MCF 10A (cell line): Measurements from ENCODE around the gene KDM6B. TPM values are rescaled to one million over a fixed set of nuclear protein-coding genes. Genes with fewer than 3 reads are reported as not detected.
"Not testable (repeated sequence)": the region's sequence is repeated elsewhere in the genome, so short reads cannot be mapped to it uniquely, and the experiment has no call there.

Source experiments
- BruUV-seq: library from RNA; stranded (reverse); fragments of 400-500 nt; replicated peaks from 2 replicates; lab custom pipeline; 2021; lab: Mats Ljungman, UMichigan
- CTCF ChIA-PET: fragments of 300-600 bp; sonication (Branson Sonifier 250); formaldehyde crosslinking; extraction: SDS; loops from one replicate; lab custom pipeline; 2021; ENCODE audit warnings: antibody characterized with exemption, inconsistent platforms; lab: Yijun Ruan, JAX
- POLR2A ChIA-PET: fragments of 300-600, 350-650 bp; sonication (Branson Sonifier 250); formaldehyde crosslinking; extraction: SDS; loops from one replicate; lab custom pipeline; 2020; ENCODE audit warnings: antibody characterized with exemption, inconsistent platforms; lab: Yijun Ruan, JAX
- DNase-seq: peaks from one replicate; pipeline ENCODE4 v3.0.0-alpha.2; 2018; ENCODE audit not compliant: unreplicated experiment
- H3K27ac Mint-ChIP-seq: one replicate; pipeline ENCODE4 v1.8.0; 2022; ENCODE audit warnings: mild to moderate bottlenecking, low read depth, mixed read lengths; ENCODE audit not compliant: unreplicated experiment
- H3K27me3 Mint-ChIP-seq: one replicate; pipeline ENCODE4 v1.8.0; 2022; ENCODE audit warnings: mixed read lengths; ENCODE audit not compliant: insufficient read depth, unreplicated experiment
- H3K36me3 Mint-ChIP-seq: one replicate; pipeline ENCODE4 v1.8.0; 2022; ENCODE audit warnings: mild to moderate bottlenecking, moderate library complexity, mixed read lengths; ENCODE audit not compliant: insufficient read depth, unreplicated experiment
- H3K4me1 Mint-ChIP-seq: one replicate; pipeline ENCODE4 v1.8.0; 2022; ENCODE audit warnings: mixed read lengths; ENCODE audit not compliant: insufficient read depth, unreplicated experiment
- H3K4me3 Mint-ChIP-seq: one replicate; pipeline ENCODE4 v1.8.0; 2022; ENCODE audit warnings: mild to moderate bottlenecking, moderate library complexity, mixed read lengths; ENCODE audit not compliant: unreplicated experiment
- H3K9me3 Mint-ChIP-seq: one replicate; pipeline ENCODE4 v1.8.0; 2022; ENCODE audit warnings: mixed read lengths; ENCODE audit not compliant: unreplicated experiment
- intact Hi-C: fragments of 100-400 bp; cut with micrococcal nuclease; formaldehyde crosslinking; loops from 2 replicates; pipeline ENCODE4 v1.14.1; 2022
- total RNA-seq: library from RNA; stranded (reverse); gene quantifications from 2 replicates; pipeline ENCODE4 v1.2.3, GENCODE V29; 2022
- TF ChIP-seq, protein P1 (sequence below): fragments of 200-600 bp; IDR thresholded peaks from one replicate; pipeline ENCODE4 v1.8.0; 2022; ENCODE audit warnings: antibody characterized with exemption, mild to moderate bottlenecking; ENCODE audit not compliant: unreplicated experiment

KDM6B gene
- total RNA-seq, 1 experiment from 2014 or later = 39.8 TPM

DNA sequence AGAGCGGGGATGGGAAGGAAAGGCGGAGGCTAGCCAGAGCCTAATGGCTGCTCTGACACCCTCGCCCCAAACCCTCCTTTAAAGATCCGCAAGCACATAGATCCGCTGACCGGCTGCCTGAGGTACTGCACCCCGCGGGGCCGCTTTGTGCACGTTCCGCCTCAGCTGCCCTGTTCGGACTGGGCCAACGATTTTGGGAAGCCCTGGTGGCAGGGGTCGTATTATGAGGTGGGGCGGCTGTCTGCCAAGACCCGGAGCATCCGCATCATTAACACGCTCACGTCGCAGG lies 24.4 kb downstream of the KDM6B start:
- peak; percentile 56 for DNase-seq
- intact Hi-C loops = no loop called here
- Mint-ChIP-seq H3K9me3 (no peaks in the 10 kb centered on the region), H3K27me3 (no peaks in the 10 kb centered on the region), H3K27ac (no peak overlapping the region), H3K4me3 (no peak overlapping the region), H3K36me3 (peaks cover 12% of the 10 kb centered on the region), H3K4me1 (peaks cover 12% of the 10 kb centered on the region)
- POLR2A ChIA-PET = interaction anchor here (0.6 to 3.1 kb wide), 9 partner anchors 11 to 183 kb away, joined by 3 to 14 read pairs (median 5); partner anchors contain the start of genes CNTROB, RNF227 and TRAPPC1
- TF ChIP-seq, protein P1, sequence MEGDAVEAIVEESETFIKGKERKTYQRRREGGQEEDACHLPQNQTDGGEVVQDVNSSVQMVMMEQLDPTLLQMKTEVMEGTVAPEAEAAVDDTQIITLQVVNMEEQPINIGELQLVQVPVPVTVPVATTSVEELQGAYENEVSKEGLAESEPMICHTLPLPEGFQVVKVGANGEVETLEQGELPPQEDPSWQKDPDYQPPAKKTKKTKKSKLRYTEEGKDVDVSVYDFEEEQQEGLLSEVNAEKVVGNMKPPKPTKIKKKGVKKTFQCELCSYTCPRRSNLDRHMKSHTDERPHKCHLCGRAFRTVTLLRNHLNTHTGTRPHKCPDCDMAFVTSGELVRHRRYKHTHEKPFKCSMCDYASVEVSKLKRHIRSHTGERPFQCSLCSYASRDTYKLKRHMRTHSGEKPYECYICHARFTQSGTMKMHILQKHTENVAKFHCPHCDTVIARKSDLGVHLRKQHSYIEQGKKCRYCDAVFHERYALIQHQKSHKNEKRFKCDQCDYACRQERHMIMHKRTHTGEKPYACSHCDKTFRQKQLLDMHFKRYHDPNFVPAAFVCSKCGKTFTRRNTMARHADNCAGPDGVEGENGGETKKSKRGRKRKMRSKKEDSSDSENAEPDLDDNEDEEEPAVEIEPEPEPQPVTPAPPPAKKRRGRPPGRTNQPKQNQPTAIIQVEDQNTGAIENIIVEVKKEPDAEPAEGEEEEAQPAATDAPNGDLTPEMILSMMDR = peak; percentile 59
- TSS peak; percentile 25 for BruUV-seq
- CTCF ChIA-PET = interaction anchor here (0.8 to 6.8 kb wide), 8 partner anchors 18 to 199 kb away, joined by 3 to 70 read pairs (median 6); partner anchors contain the start of gene CHD3

DNA sequence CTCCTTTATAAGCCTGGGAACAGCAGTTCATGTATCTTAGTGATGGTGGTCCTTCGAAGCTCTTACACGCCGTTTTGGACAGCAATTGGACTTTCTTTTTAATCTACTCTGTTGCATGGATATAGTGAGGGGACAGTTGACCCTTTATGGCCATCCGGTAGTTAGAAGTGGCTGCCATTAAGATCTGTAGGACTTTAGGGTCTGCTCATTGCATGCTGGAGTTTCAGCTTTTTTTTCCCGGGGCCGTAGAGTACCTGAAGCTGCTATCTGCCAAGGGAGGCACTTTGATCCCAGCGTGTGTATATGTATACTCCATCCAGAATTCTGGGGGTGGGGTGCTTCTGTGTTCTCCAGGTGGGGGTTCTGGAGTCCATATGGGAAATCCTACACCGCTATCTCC lies 25.0 kb downstream of the KDM6B start:
- intact Hi-C loops = no loop called here
- H3K36me3 Mint-ChIP-seq = peaks cover 12% of the 10 kb centered on the region
- no peaks in the 10 kb centered on the region for H3K9me3 Mint-ChIP-seq
- no TSS peak for BruUV-seq
- ChIA-PET CTCF (interaction anchor here (0.7 to 6.8 kb wide), 13 partner anchors 10 to 198 kb away, joined by 3 to 70 read pairs (median 4); partner anchors contain the start of genes CHD3 and TRAPPC1), POLR2A (interaction anchor here (0.6 to 3.1 kb wide), 12 partner anchors 11 to 375 kb away, joined by 3 to 14 read pairs (median 4); partner anchors contain the start of genes CNTROB, RNF227 and TRAPPC1)
- no peak overlapping the region for H3K27ac Mint-ChIP-seq
- no peaks in the 10 kb centered on the region for H3K27me3 Mint-ChIP-seq
- DNase-seq = no peak
- H3K4me1 Mint-ChIP-seq = peaks cover 12% of the 10 kb centered on the region
- TF ChIP-seq, protein P1 = no peak
- no peak overlapping the region for H3K4me3 Mint-ChIP-seq

DNA sequence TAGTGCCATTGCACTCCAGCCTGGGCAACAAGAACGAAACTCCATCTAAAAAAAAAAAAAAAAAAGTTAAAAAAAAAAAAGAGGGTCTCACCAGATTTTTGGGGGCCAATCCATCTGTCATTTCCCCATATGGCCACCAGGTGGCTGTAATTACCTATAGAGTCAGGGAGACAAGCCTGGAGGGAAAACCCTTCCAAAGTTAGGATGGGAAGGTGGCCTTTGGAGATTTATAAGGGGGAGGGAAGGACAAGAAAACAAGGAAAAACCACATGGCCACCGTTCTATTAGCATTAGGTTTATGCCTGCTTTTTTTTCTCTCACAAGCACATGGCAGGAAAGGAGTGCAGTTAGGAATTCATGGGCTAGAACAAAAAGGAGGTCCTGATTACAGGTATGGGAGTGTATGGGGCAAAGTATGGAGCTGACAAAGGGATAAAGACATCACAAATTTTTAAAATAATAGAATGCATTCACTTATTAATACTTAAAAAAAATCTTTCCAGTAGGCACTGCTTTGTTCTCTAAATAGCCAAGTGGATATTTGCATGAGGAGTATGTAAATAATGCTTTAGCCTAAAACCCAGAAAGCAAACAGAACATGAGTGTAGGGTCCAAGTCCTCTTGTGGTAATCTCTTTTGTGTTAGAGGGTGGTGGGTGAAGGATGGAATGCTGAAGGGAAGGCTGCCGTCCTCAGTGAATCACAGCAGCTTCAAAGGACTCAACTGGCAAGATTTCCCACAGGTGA lies 28.8 kb downstream of the KDM6B start:
- peaks cover 27% of the 10 kb centered on the region for H3K36me3 Mint-ChIP-seq
- no peaks in the 10 kb centered on the region for H3K27me3 Mint-ChIP-seq
- peak; percentile 62 for DNase-seq
- H3K4me1 Mint-ChIP-seq = peaks cover 11% of the 10 kb centered on the region
- H3K9me3 Mint-ChIP-seq = no peaks in the 10 kb centered on the region
- no TSS peak for BruUV-seq
- no peak overlapping the region for H3K4me3 Mint-ChIP-seq
- intact Hi-C loops = loop anchor here (1.0 to 5.0 kb wide), 4 partner anchors 34 to 194 kb away; no protein-coding TSS in a partner anchor
- CTCF ChIA-PET = interaction anchor here (0.6 to 6.8 kb wide), 31 partner anchors 8 to 467 kb away, joined by 3 to 70 read pairs (median 5); partner anchors contain the start of gene CHD3
- TF ChIP-seq, protein P1 = peak; percentile 75
- POLR2A ChIA-PET = interaction anchor here (0.6 to 2.2 kb wide), 8 partner anchors 12 to 179 kb away, joined by 3 to 19 read pairs (median 4); partner anchors contain the start of genes CNTROB, KDM6B and TRAPPC1
- H3K27ac Mint-ChIP-seq = no peak overlapping the region

DNA sequence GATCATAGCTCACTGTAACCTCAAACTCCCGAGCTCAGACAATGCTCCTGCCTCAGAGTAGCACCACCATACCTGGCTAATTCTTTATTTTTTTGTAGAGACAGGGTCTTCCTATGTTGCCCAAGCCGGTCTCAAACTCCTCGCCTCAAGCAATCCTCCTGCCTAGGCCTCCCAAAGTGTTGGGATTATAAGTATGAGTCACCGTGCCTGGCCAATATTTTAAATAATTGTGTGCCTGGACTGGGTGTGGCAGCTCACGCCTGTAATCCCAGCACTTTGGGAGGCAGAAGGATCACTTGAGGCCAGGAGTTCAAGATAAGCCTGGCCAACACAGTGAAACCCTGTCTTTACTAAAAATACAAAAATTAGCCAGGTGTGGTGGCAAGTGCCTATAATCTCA lies 30.4 kb downstream of the KDM6B start:
- not testable (repeated sequence) for DNase-seq, H3K9me3 Mint-ChIP-seq, H3K27ac Mint-ChIP-seq, H3K27me3 Mint-ChIP-seq, H3K4me3 Mint-ChIP-seq, BruUV-seq
- Mint-ChIP-seq H3K4me1 (peaks cover 16% of the 10 kb centered on the region), H3K36me3 (peaks cover 33% of the 10 kb centered on the region)
- intact Hi-C loops = loop anchor here (5.0 kb wide), 1 partner anchor 193 kb away; no protein-coding TSS in a partner anchor
- ChIA-PET POLR2A (interaction anchor here (1.0 to 2.2 kb wide), 6 partner anchors 9 to 125 kb away, joined by 3 to 19 read pairs (median 4); partner anchors contain the start of genes CNTROB, RNF227 and TRAPPC1), CTCF (interaction anchor here (0.6 to 6.8 kb wide), 22 partner anchors 9 to 209 kb away, joined by 3 to 70 read pairs (median 6); partner anchors contain the start of gene CHD3)
